IMR-90 (cell line): ENCODE data around the gene ADGRL3. TPM values are rescaled to one million over a fixed set of nuclear protein-coding genes. Genes with fewer than 3 reads are reported as not detected.

ENCODE experiments used
- ATAC-seq: fragments of 200-7000 bp; cut with Tn5 transposase; 2 replicates; pipeline ENCODE4 v1.9.1; 2020; ENCODE audit warnings: low read depth, mild to moderate bottlenecking, moderate library complexity
- BruUV-seq: library from RNA; stranded (reverse); fragments of 400-500 nt; replicated peaks from 2 replicates; lab custom pipeline; 2021; lab: Mats Ljungman, UMichigan
- CTCF ChIA-PET: fragments of 300-600 bp; formaldehyde crosslinking; extraction: SDS; loops from one replicate; lab custom pipeline; 2021; ENCODE audit warnings: antibody characterized with exemption; lab: Yijun Ruan, JAX
- POLR2A ChIA-PET: fragments of 300-600 bp; sonication (Branson Sonifier 250); formaldehyde crosslinking; loops from one replicate; lab custom pipeline; 2022; ENCODE audit warnings: antibody characterized with exemption; ENCODE audit not compliant: unreplicated experiment; lab: Charles Lee
- DNase-seq: peaks from one replicate; pipeline ENCODE4 v3.0.0; 2013
- H2AFZ ChIP-seq: replicated peaks from 2 replicates; pipeline ENCODE3; 2013; ENCODE audit warnings: low read length, mild to moderate bottlenecking; ENCODE audit not compliant: poor library complexity
- H2AK5ac ChIP-seq: 2 replicates; pipeline ENCODE4 v1.6.1; 2013; ENCODE audit warnings: low read depth, low read length, inconsistent platforms
- H2AK9ac ChIP-seq: replicated peaks from 2 replicates; pipeline ENCODE3; 2013; ENCODE audit warnings: mild to moderate bottlenecking, low read depth, low read length, moderate library complexity; ENCODE audit not compliant: poor library complexity
- H2BK120ac ChIP-seq: 2 replicates; pipeline ENCODE4 v1.6.1; 2013; ENCODE audit warnings: low read depth, low read length, inconsistent platforms
- H2BK15ac ChIP-seq: 3 replicates; pipeline ENCODE4 v1.6.1; 2013; ENCODE audit warnings: low read depth, low read length, inconsistent platforms
- H2BK20ac ChIP-seq: 2 replicates; pipeline ENCODE4 v1.6.1; 2013; ENCODE audit warnings: low read depth, mild to moderate bottlenecking, inconsistent platforms, low read length, moderate library complexity
- H2BK5ac ChIP-seq: 2 replicates; pipeline ENCODE4 v1.6.1; 2013; ENCODE audit warnings: mild to moderate bottlenecking, low read depth, low read length, inconsistent platforms; ENCODE audit not compliant: poor library complexity, severe bottlenecking
- H3K14ac ChIP-seq: replicated peaks from 2 replicates; pipeline ENCODE4 v1.6.1; 2013; ENCODE audit warnings: low read depth, low read length, inconsistent platforms
- H3K18ac ChIP-seq: 2 replicates; pipeline ENCODE4 v1.6.1; 2013; ENCODE audit warnings: low read depth, low read length, control low read depth
- H3K23ac ChIP-seq: 2 replicates; pipeline ENCODE4 v1.6.1; 2013; ENCODE audit warnings: low read depth, low read length, inconsistent platforms
- H3K27ac ChIP-seq: 2 replicates; pipeline ENCODE4 v1.5.1; 2013; ENCODE audit warnings: mild to moderate bottlenecking, control low read depth, low read length; ENCODE audit not compliant: insufficient read depth
- H3K27me3 ChIP-seq: 2 replicates; pipeline ENCODE4 v1.6.1; 2013; ENCODE audit warnings: low read length; ENCODE audit not compliant: control insufficient read depth, insufficient read depth
- H3K36me3 ChIP-seq: 2 replicates; pipeline ENCODE4 v1.6.1; 2013; ENCODE audit warnings: low read length, mixed read lengths; ENCODE audit not compliant: control insufficient read depth, insufficient read depth
- H3K4ac ChIP-seq: 2 replicates; pipeline ENCODE4 v1.6.1; 2013; ENCODE audit warnings: low read depth, low read length, inconsistent platforms
- H3K4me1 ChIP-seq: 2 replicates; pipeline ENCODE4 v1.6.1; 2013; ENCODE audit warnings: low read length, mixed read lengths; ENCODE audit not compliant: control insufficient read depth, insufficient read depth
- H3K4me2 ChIP-seq: 2 replicates; pipeline ENCODE4 v1.6.1; 2013; ENCODE audit warnings: low read depth, mild to moderate bottlenecking, control low read depth, low read length, moderate library complexity
- H3K4me3 ChIP-seq: 2 replicates; pipeline ENCODE4 v1.5.1; 2013; ENCODE audit warnings: low read depth, mild to moderate bottlenecking, control low read depth, low read length, moderate library complexity; ENCODE audit not compliant: insufficient read depth
- H3K56ac ChIP-seq: 2 replicates; pipeline ENCODE4 v1.6.1; 2013; ENCODE audit warnings: low read length, inconsistent platforms; ENCODE audit not compliant: insufficient read depth; ENCODE audit errors: extremely low read depth
- H3K79me1 ChIP-seq, 2 experiments: 2 replicates each; pipeline ENCODE4 v1.6.1; 2013; ENCODE audit warnings: low read length in 2 of 2, inconsistent platforms in 1 of 2, low read depth in 1 of 2
- H3K9ac ChIP-seq: 2 replicates; pipeline ENCODE4 v1.6.1; 2013; ENCODE audit warnings: low read depth, low read length, control low read depth
- H3K9me1 ChIP-seq: 2 replicates; pipeline ENCODE4 v1.6.1; 2013; ENCODE audit warnings: low read length, inconsistent platforms; ENCODE audit not compliant: insufficient read depth
- H3K9me3 ChIP-seq: 2 replicates; pipeline ENCODE4 v1.6.1; 2013; ENCODE audit warnings: low read length; ENCODE audit not compliant: control insufficient read depth, insufficient read depth
- H4K20me1 ChIP-seq: 2 replicates; pipeline ENCODE4 v1.6.1; 2013; ENCODE audit warnings: low read length, inconsistent platforms; ENCODE audit not compliant: insufficient read depth
- H4K5ac ChIP-seq: 2 replicates; pipeline ENCODE4 v1.6.1; 2013; ENCODE audit warnings: mild to moderate bottlenecking, low read depth, low read length, control low read depth
- H4K8ac ChIP-seq, 2 experiments: 2 replicates each; pipeline ENCODE4 v1.6.1; 2013; ENCODE audit warnings: low read depth in 2 of 2, low read length in 2 of 2, control low read depth in 1 of 2, inconsistent platforms in 1 of 2
- H4K91ac ChIP-seq: 2 replicates; pipeline ENCODE4 v1.6.1; 2013; ENCODE audit warnings: low read depth, low read length, inconsistent platforms; ENCODE audit not compliant: insufficient read depth
- CEBPB ChIP-seq: IDR thresholded peaks from 2 replicates; pipeline ENCODE4 v1.6.1; 2012; ENCODE audit warnings: low read depth, low read length, improper control_type of control experiment
- CHD1 ChIP-seq: IDR thresholded peaks from 2 replicates; pipeline ENCODE4 v1.6.1; 2012; ENCODE audit warnings: low read depth, low read length, improper control_type of control experiment
- CTCF ChIP-seq: conservative IDR thresholded peaks from 2 replicates; pipeline ENCODE4 v1.5.1; 2012; ENCODE audit warnings: mild to moderate bottlenecking, low read depth, low read length, improper control_type of control experiment
- FOS ChIP-seq: fragments of 150-350 bp; IDR thresholded peaks from 2 replicates; pipeline ENCODE4 v1.6.1; 2016; ENCODE audit warnings: low read depth, low read length
- MAFK ChIP-seq: IDR thresholded peaks from 2 replicates; pipeline ENCODE4 v1.6.1; 2012; ENCODE audit warnings: low read depth, low read length, improper control_type of control experiment
- NFE2L2 ChIP-seq: fragments of 150-350 bp; IDR thresholded peaks from 2 replicates; pipeline ENCODE4 v1.6.1; 2016; ENCODE audit warnings: low read depth, mild to moderate bottlenecking, low read length
- POLR2A ChIP-seq: IDR thresholded peaks from 2 replicates; pipeline ENCODE4 v1.6.1; 2012; ENCODE audit warnings: mild to moderate bottlenecking, low read depth, low read length
- RAD21 ChIP-seq: IDR thresholded peaks from 2 replicates; pipeline ENCODE4 v1.6.1; 2012; ENCODE audit warnings: low read length, improper control_type of control experiment
- SMC3 ChIP-seq: fragments of 150-350 bp; IDR thresholded peaks from 2 replicates; pipeline ENCODE4 v1.6.1; 2016; ENCODE audit warnings: low read depth, mild to moderate bottlenecking, antibody characterized with exemption, low read length, moderate library complexity
- USF2 ChIP-seq: fragments of 150-350 bp; IDR thresholded peaks from 2 replicates; pipeline ENCODE4 v1.6.1; 2017; ENCODE audit warnings: mild to moderate bottlenecking, antibody characterized with exemption, low read length, low read depth
- WGBS, 2 experiments: methylation state at CpG; one replicate each; pipeline versions ENCODE4 v1.1.5 to v1.1.7; 2013; ENCODE audit warnings: missing lambda C conversion rate in 2 of 2; ENCODE audit not compliant: insufficient read length in 1 of 2; ENCODE audit errors: extremely low coverage in 2 of 2; 5-methylcytosine and 5-hydroxymethylcytosine counted together
- dilution Hi-C: fragments of 300-500 bp; cut with HindIII; formaldehyde crosslinking; loops from one replicate; pipeline ENCODE4 v1.14.3; 2018; ENCODE audit warnings: low sequenced_read_pairs; ENCODE audit not compliant: unreplicated experiment
- in situ Hi-C: fragments of 300-500 bp; cut with MboI; formaldehyde crosslinking; loops from 3 replicates; pipeline ENCODE4 v1.14.3; 2019; ENCODE audit warnings: low sequenced_read_pairs, inconsistent platforms, mixed read lengths
- intact Hi-C: fragments of 100-400 bp; cut with micrococcal nuclease; formaldehyde crosslinking; loops from 2 replicates; pipeline ENCODE4 v1.10.0; 2022
- polyA plus RNA-seq, 3 experiments: library from polyadenylated mRNA; depleted of rRNA; stranded (reverse); fragments of >200 nt; gene quantifications; 2 replicates each; pipeline ENCODE4 v1.2.3, GENCODE V29; 2012; ENCODE audit warnings: low replicate concordance in 1 of 3
- total RNA-seq: library from RNA; depleted of rRNA; stranded (reverse); fragments of >200 nt; gene quantifications from 2 replicates; pipeline ENCODE4 v1.2.3, GENCODE V29; 2012

Gene ADGRL3
- total and polyA plus RNA-seq, 2 of the 4 experiments (the other 2 are of a cell fraction) = 0.46 to 2.5 TPM

DNA sequence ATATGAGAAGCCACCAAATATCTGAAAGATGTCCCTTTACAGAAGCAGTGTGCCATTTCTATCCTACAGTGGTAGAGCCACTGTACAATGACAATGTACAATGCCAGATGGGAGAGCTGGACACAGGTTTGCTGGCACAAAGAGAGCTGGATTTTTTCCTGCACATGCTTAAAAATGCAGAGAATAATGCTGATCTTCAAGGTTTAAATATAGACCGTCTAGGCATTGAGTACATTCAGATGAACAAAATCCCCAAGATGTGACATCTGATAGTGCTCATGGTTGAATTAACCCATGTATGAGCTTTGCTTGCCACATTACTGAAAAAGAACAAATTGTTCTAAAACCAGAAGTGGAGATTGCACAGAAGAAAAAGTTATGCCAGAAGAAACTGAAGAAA is 11.7 kb downstream of the ADGRL3 start:
- ChIA-PET CTCF (no interaction called here), POLR2A (no interaction called here)
- no peak for ATAC-seq
- no peak overlapping the region for H2BK5ac ChIP-seq
- no peaks in the 10 kb centered on the region for H3K9me3 ChIP-seq
- no peak overlapping the region for H4K8ac ChIP-seq
- H2AK9ac ChIP-seq = no peak overlapping the region
- intact Hi-C loops (no loop called here), dilution Hi-C loops (no loop called here), in situ Hi-C loops (no loop called here)
- DNase-seq = no peak
- no peak overlapping the region for H2AFZ ChIP-seq
- no peak overlapping the region for H3K4me3 ChIP-seq
- H4K20me1 ChIP-seq = no peaks in the 10 kb centered on the region
- no peak overlapping the region for H3K14ac ChIP-seq
- H3K56ac ChIP-seq = no peak overlapping the region
- H3K9me1 ChIP-seq = no peaks in the 10 kb centered on the region
- TF ChIP-seq USF2 (no peak), SMC3 (no peak), CEBPB (no peak), NFE2L2 (no peak), POLR2A (no peak), FOS (no peak), CHD1 (no peak), MAFK (no peak), RAD21 (no peak), CTCF (no peak)
- no peak overlapping the region for H4K91ac ChIP-seq
- H3K4me2 ChIP-seq = no peak overlapping the region
- H3K79me1 ChIP-seq = no peaks in the 10 kb centered on the region
- BruUV-seq = no TSS peak
- H3K27me3 ChIP-seq = no peaks in the 10 kb centered on the region
- no peak overlapping the region for H3K4ac ChIP-seq
- H2BK120ac ChIP-seq = no peak overlapping the region
- H3K4me1 ChIP-seq = no peaks in the 10 kb centered on the region
- no peak overlapping the region for H3K9ac ChIP-seq
- no peak overlapping the region for H3K23ac ChIP-seq
- no peaks in the 10 kb centered on the region for H3K36me3 ChIP-seq
- no peak overlapping the region for H2AK5ac ChIP-seq
- no CpG with 5 or more reads among the region's 1 CpG for WGBS, 2 experiments
- no peak overlapping the region for H2BK15ac ChIP-seq
- no peak overlapping the region for H2BK20ac ChIP-seq
- no peak overlapping the region for H3K27ac ChIP-seq
- H4K5ac ChIP-seq = no peak overlapping the region
- H3K18ac ChIP-seq = no peak overlapping the region
